ENCODE results near the gene SLC12A8. TPM values are rescaled to one million over a fixed set of nuclear protein-coding genes. Genes with fewer than 3 reads are reported as not detected.
A peak's percentile ranks its signal among the peaks of the same experiment; 100 is the strongest.

Gene SLC12A8
- total and polyA plus RNA-seq, 10 of the 15 experiments (the other 5 are each of a cell fraction or from before 2014, with no cell fraction given) = 2.5 to 71.6 (median 50.1) TPM

- TF ChIP-seq SRF (IDR thresholded peaks at IDR 0.05; ENCODE audit: low read depth in 2 of 2, low read length in 2 of 2) = no peak
- no peak for TF ChIP-seq TCF3 (IDR thresholded peaks at IDR 0.05; ENCODE audit: borderline replicate concordance, insufficient read depth, low read depth, low read length)
- no peak for TF ChIP-seq WRNIP1 (IDR thresholded peaks at IDR 0.05; ENCODE audit: borderline replicate concordance, low read depth, low read length)
- TF ChIP-seq STAT1 (conservative IDR thresholded peaks at IDR 0.05) = no peak
- peak; percentile 74 for TF ChIP-seq MEF2A (IDR thresholded peaks at IDR 0.05; ENCODE audit: insufficient read depth, low read depth, low read length)
- TF ChIP-seq NFYB (IDR thresholded peaks at IDR 0.05; ENCODE audit: insufficient read depth, low read depth, low read length) = no peak
- TF ChIP-seq SUPT20H (IDR thresholded peaks at IDR 0.05; ENCODE audit: borderline replicate concordance, control insufficient read depth, low read depth, low read length) = no peak
- no peak for TF ChIP-seq BACH1 (IDR thresholded peaks at IDR 0.05; ENCODE audit: borderline replicate concordance)
- no peak for TF ChIP-seq HDGF (IDR thresholded peaks at IDR 0.05)
- peak; percentile 74 for TF ChIP-seq ATF7 (IDR thresholded peaks at IDR 0.05; ENCODE audit: low read depth)
- TF ChIP-seq ETV6 (conservative IDR thresholded peaks at IDR 0.05 in 1 of 2, IDR thresholded peaks at IDR 0.05 in 1 of 2; ENCODE audit: borderline replicate concordance in 1 of 2, low read depth in 1 of 2) = peak in 1 of 2 experiments; percentile 67; a peak in 1 of 4 replicates
- no peak for TF ChIP-seq NRF1 (conservative IDR thresholded peaks at IDR 0.05; ENCODE audit: low read depth, low read length)
- TF ChIP-seq CBFB (IDR thresholded peaks at IDR 0.05; ENCODE audit: low read depth) = peak; percentile 72; the same call in 1 of the 2 replicates
- TF ChIP-seq DPF2 (IDR thresholded peaks at IDR 0.05) = no peak
- peak in 1 of 2 experiments; percentile 56; a peak in 1 of 4 replicates for TF ChIP-seq CEBPB (IDR thresholded peaks at IDR 0.05; ENCODE audit: borderline replicate concordance in 1 of 2, low read depth in 2 of 2, low read length in 2 of 2)
- TF ChIP-seq NKRF (conservative IDR thresholded peaks at IDR 0.05) = no peak
- TF ChIP-seq SKIL (IDR thresholded peaks at IDR 0.05; ENCODE audit: low read depth, poor library complexity, severe bottlenecking) = peak; percentile 93
- no peak for TF ChIP-seq NR2C1 (IDR thresholded peaks at IDR 0.05)
- TF ChIP-seq SUZ12 (IDR thresholded peaks at IDR 0.05; ENCODE audit: unreplicated experiment) = no peak
- no peak for TF ChIP-seq E2F8 (IDR thresholded peaks at IDR 0.05; ENCODE audit: low read depth, partially characterized antibody)
- no peak for TF ChIP-seq SMAD5 (IDR thresholded peaks at IDR 0.05; ENCODE audit: low read depth)
- TF ChIP-seq BRCA1 (IDR thresholded peaks at IDR 0.05; ENCODE audit: low read depth, low read length) = no peak
- peak; percentile 76; the same call in 2 of the 3 replicates for TF ChIP-seq POU2F2 (IDR thresholded peaks at IDR 0.05; ENCODE audit: borderline replicate concordance, low read depth, low read length)
- peak; percentile 40; the same call in 1 of the 2 replicates for TF ChIP-seq YY1 (IDR thresholded peaks at IDR 0.05; ENCODE audit: low read depth, low read length)
- no peak for TF ChIP-seq HCFC1 (IDR thresholded peaks at IDR 0.05; ENCODE audit: low read length)
- TF ChIP-seq SMARCA5 (IDR thresholded peaks at IDR 0.05) = no peak
Measured at GRCh38 chr3:125035217-125035616, 177.3 kb downstream of the SLC12A8 start (continued).
